ENCODE measurements around the gene TBCCD1.
A peak's percentile ranks its signal among the peaks of the same experiment; 100 is the strongest.
"Not testable (repeated sequence)": the region's sequence is repeated elsewhere in the genome, so short reads cannot be mapped to it uniquely, and the experiment has no call there.

The TBCCD1 gene

GRCh38 chr3:186551387-186551786, 15.8 kb downstream of the TBCCD1 start:
- no peak for DNase-seq

DNA sequence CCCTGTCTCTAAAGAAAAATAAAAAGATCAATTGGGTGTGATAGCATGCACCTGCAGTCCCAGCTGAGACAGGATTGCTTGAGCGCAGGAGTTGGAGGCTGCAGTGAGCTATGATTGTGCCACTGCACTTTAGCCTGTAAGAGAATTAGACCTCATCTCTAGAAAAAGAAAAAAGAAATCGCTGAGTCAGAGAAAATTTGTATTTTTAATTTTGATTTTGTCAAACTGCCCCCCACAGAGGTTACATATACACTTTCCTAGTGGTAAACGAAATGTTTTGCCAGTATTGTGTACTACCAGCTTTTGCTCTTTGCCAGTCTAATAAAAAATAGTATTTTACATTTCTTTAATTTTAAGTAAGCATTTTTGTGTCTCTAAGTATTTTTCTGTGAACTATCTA, 17.6 kb downstream of the TBCCD1 start:
- no peak for DNase-seq

DNA sequence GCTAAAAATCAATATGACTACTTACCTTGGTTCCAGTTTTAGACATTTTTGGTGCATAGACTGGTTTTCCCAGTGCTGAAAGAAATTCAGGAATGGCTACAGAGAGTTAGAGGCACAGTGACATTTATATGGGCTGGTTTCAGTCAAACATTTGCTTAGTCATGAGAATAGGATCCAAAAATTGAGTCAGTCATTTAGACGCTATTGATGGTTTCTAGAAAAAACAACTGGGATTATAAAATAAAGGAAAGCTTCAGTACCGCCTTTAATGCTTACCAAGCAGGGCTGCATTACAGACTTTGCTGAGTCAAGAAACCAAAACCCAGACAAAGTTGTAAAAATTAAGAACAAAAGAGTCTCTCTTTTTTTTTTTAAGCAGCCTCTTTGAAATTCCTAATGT, 22.9 kb downstream of the TBCCD1 start, which contains the start of gene CRYGS:
Gene CRYGS (minus strand): TSS at position 100 of the 400 bp plus-strand sequence. CDS start 54 bp downstream, at position 46.
- DNase-seq = no peak

DNA sequence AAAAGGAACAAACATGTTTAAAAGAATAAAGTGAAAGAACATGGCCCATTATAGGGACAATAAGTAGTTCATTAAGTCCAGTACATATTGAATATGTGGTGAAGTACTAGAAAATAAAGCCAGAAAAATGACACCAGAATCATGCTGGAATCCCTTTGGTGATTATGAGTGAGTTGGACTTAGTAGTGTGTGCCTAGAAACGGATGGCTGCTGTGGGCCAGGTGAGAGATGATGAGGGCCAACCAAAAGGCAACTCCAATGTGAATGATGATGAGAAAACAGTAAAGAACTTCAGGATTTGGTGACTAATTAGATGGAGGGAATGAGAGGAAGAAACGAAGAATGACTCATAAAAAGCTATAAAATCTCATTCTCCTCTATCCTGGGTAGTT, 26.3 kb downstream of the TBCCD1 start:
- peak; percentile 25 for DNase-seq

DNA sequence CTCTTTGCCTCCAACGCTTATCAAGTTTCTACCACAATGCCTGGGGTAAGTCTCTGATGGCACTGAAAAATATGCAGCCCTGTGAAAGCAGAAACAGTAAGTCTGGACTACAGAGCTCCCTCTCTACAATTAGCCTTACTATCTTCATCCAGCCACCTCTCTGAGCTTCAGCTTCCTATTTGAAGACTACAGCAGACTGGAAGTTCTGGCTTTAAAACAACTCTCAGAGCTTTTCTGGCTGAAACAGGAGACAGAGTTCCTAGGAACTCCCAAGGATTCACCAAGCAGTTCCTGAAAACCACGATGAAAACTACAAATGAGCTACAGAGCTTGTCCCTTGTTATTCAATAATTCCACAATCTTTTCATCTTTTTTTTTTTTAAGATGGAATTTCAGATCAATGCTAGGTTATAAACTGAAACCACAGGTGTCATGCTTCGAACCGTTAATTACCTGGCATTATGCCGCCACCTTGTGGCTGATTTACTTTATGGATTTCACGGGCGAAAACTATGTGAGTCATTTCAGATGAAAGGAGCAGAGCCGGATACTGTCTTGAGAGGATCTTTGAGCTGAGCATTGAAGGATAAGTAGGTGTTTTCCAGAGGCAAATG, 26.8 kb downstream of the TBCCD1 start:
- peak; percentile 71 for DNase-seq

DNA sequence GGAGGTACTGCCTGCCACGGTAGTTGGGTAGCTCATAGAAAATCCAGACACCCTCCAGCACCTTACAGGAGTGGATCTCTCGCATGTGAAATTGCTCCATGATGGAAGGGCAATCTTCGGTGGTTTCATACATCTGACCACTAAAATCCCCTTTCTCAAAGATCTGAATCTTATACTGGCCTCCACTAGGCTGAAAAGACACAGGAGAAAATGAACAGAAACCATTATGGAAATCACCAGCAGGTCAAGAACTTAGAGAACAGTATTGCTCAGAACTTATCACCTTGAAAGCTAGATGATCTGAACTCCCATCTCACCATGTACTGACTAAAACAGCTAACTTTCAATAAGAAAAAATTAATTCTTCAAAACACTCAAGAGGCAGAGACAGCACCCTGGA, 28.4 kb downstream of the TBCCD1 start:
- no peak for DNase-seq

- peak; percentile 24 for DNase-seq
Measured at GRCh38 chr3:186536883-186537844, 30.0 kb downstream of the TBCCD1 start.

GRCh38 chr3:186534113-186534669, 32.9 kb downstream of the TBCCD1 start:
- DNase-seq = no peak

DNA sequence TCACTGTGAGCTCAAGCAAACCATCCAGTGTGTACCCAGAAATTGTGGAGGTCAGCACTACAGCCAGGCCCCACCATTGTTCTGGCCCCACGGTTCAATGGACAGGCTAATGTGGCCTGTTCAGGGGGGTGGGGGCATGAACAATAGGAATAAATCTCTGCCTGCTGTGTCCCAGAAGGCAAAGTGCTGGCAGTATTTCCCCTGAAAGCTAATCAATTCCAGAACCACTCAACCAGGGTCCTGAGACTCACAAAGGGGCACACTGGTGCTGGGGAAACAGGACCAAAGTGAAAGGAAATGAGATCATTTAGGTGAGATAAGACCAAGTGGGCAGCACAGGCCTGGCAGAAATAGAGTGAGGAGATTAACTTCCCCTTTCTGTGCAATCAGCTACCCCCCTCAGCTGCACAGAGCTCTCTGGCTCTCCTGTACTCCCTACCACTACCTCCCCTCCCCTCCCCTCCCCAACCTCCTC, 34.5 kb downstream of the TBCCD1 start:
- DNase-seq = no peak

- DNase-seq = not testable (repeated sequence)
Measured at GRCh38 chr3:186531694-186532093, 35.4 kb downstream of the TBCCD1 start.

- no peak for DNase-seq
Measured at GRCh38 chr3:186530415-186530814, 36.7 kb downstream of the TBCCD1 start.

- DNase-seq = no peak
Measured at GRCh38 chr3:186529201-186529999, 37.7 kb downstream of the TBCCD1 start.

DNA sequence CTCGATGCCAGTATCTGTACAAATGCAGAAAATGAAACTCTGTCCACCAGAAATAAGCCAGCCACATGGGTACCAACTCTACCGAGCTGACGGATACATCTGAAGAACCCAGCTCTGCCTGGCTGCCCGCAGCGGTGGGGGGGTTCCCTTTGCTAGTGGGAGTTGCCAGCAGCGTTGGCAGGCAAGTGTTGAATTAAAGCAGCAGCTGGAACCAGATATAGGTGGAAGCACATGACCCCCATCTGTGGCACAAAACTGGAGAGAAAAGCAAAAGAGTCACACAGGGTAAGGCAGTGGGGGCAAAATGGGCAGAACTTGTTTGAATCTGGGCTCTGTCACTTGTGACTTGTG, 40.9 kb downstream of the TBCCD1 start:
- DNase-seq = no peak

- DNase-seq = no peak
Measured at GRCh38 chr3:186525369-186526255, 41.5 kb downstream of the TBCCD1 start.

DNA sequence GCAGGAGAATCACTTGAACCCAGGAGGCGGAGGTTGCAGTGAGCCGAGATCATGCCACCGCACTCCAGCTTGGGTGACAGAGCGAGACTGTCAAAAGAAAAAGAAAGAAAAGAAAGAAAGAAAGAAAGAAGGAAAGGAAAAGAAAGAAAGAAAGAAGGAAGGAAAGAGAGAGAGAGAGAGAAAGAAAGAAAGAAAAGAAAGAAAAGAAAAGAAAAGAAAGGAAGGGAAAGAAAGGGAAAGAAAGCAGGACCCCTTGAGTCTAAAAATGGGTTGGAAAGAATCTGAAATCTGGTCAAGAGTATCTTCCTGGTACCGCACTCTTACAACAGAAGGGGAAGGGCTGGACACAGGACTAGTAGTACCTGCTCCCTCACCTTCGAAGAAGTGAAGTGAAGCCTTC, 42.5 kb downstream of the TBCCD1 start:
- DNase-seq = no peak

DNA sequence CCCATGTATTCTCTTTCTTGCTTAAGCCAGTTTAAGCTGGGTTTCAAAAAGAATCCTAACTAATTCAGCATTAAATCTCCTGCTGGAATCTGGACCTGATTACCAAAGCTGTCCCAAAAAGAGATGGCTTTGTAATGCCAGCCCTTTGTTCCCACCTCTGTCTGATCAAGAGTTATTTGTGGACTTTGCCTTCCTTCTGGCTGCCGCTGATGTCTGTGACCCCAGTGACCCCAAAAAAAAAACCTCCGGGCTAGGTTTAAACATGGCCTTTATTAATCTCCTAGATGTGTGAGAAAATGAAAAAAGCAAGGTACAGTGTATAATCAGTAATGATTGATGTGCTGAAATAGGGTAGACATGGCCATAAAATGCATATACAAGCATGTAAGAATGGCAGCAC, 43.7 kb downstream of the TBCCD1 start:
- DNase-seq = no peak

- no peak for DNase-seq
Measured at GRCh38 chr3:186523022-186523421, 44.1 kb downstream of the TBCCD1 start.

DNA sequence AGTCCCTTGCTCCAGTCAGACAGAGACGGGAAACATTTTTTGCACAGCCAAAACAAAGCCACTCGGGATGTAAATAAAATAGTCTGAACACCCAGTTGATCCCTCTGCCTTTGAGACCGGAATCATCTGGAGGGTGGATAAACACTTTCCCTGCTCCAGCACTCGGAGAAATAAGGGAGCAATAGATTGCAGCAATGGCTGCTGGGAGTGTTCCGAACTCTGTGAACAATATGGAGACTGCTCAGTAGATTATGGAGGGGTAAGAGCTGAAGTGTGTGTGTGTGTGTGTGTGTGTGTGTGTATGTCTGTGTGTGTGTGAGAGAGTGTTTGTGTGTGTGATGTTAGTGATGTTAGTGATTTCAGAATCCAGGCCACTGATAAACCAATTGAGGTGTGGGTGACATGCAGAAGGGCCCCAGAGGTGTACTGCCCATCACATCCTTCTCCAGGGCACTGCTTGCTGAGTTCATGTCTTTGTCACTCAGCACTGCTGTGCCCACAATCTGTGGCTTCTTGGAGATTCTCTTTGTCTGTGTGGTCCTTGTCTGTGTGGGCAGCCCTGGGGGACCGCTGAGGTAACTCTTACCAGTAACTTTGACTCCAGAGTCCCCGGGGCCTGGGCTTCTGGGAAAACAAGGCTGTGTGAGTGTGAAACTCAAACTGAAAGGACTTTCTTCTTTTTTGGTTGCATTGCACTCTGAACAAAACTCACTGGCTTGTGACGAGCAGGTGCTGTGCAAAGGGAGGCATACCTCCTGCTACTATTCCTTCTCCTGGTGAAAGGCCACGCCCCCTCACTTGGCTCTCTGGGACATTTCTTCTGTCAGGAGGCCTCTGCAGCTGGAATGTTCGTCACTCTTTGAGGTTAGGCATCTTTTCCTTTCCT, 45.9 kb downstream of the TBCCD1 start:
- DNase-seq = no peak

DNA sequence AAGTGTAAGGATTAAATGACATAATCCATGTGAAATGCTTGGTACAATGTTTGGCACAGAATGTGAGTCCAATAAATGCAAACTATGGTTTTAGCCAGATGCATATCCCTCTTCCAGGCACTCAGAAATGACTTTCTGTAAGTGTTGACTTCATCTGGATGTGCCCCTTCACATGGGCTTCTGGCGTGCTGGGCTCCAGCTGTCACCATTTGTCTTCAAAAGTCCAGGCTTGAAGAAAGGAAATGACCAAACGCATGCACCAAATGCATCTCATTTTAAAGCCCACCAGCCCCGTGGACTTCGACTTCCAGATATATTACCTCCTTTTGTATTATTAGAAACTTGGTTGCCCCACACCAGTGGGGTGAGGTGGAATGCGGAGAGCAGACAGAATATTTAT, 46.7 kb downstream of the TBCCD1 start:
- no peak for DNase-seq

DNA sequence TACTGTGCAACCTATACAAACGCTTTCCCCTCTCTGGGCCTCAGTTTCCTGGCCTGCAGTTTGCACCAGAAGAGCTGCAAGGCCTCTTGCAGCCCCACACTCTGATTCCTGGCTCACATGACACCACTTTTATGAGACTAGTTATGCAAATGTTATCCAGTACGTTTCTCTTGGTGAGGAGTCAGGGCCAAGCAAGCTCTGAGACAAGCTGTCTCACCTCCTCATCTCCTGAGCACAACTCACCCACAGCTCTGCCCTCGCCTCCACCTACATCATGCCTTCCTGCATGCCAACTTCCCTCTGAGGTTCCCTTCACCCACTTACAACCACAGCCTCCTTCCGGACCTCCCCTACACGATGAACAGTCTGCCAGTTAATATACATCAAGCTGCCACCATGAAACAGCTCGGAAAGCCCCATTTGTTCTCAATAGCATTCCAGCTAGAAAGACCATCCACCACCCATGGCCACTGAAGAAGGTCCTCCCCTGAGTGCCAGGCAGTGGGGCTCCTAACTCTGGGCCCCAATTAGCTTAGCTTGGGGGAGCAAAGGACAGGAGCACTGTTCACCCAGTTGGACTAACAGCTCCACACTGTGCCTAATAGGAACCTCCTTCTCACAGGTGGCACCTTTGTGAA, 48.0 kb downstream of the TBCCD1 start:
- DNase-seq = no peak

All from fibroblast of skin of back (primary cell).